Endothelial cell (in vitro differentiated cells): ENCODE results near the gene TMEM256. TPM values are rescaled to one million over a fixed set of nuclear protein-coding genes. Genes with fewer than 3 reads are reported as not detected.

Source experiments
- DNase-seq: peaks from one replicate; pipeline ENCODE4 v3.0.0; 2021; ENCODE audit warnings: low spot score
- H3K27ac Mint-ChIP-seq: one replicate; pipeline ENCODE4 v1.8.0; 2021; ENCODE audit warnings: mixed read lengths, inconsistent platforms; ENCODE audit not compliant: unreplicated experiment
- H3K27me3 Mint-ChIP-seq: one replicate; pipeline ENCODE4 v1.8.0; 2021; ENCODE audit warnings: mild to moderate bottlenecking, moderate library complexity, mixed read lengths, inconsistent platforms; ENCODE audit not compliant: unreplicated experiment
- H3K36me3 Mint-ChIP-seq: one replicate; pipeline ENCODE4 v1.8.0; 2021; ENCODE audit warnings: mild to moderate bottlenecking, low read depth, mixed read lengths, inconsistent platforms; ENCODE audit not compliant: unreplicated experiment
- H3K4me1 Mint-ChIP-seq: one replicate; pipeline ENCODE4 v1.8.0; 2021; ENCODE audit warnings: mild to moderate bottlenecking, mixed read lengths, inconsistent platforms; ENCODE audit not compliant: unreplicated experiment
- H3K4me3 Mint-ChIP-seq: one replicate; pipeline ENCODE4 v1.8.0; 2021; ENCODE audit warnings: mild to moderate bottlenecking, mixed read lengths, inconsistent platforms; ENCODE audit not compliant: unreplicated experiment
- H3K9me3 Mint-ChIP-seq: one replicate; pipeline ENCODE4 v1.8.0; 2021; ENCODE audit warnings: mixed read lengths, inconsistent platforms; ENCODE audit not compliant: unreplicated experiment
- total RNA-seq: library from RNA; stranded (reverse); fragmentation: NEBNext Ultra II Directional; extraction: Animal tissue kit (Norgen Biotek cat#: 25700); gene quantifications from one replicate; pipeline ENCODE4 v1.2.1, GENCODE V29; 2021; ENCODE audit not compliant: unreplicated experiment
- TF ChIP-seq, protein P1 (sequence below): fragments of 200-600 bp; sonication (generic); IDR thresholded peaks from one replicate; pipeline ENCODE4 v1.5.0; 2021; ENCODE audit warnings: antibody characterized with exemption; ENCODE audit not compliant: unreplicated experiment

The TMEM256 gene
- total RNA-seq, 1 donor from 2014 or later = 94.7 TPM

DNA sequence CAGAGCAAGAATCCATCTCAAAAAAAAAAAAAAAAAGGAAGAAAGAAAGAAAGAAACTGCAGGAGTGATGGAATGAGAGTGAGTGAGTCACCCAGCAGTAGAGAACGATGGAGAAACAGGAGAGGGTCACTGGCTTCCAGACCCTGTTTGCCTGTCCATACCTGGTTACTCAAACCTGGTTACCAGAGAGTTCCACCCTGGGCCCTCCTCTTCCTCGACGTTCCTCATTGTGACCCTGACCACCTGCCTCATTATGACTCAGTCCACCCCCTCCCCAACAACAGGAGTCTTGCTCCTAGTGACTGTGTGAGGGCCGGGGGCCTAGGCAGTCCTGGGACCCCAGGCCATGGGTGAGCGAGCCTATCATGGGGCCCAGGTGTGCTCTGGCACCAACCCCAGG, 24.7 kb upstream of the TMEM256 start, which contains the start of gene SPEM3:
TSS of gene SPEM3 (plus strand) at position 301 of the 400 bp plus-strand sequence. CDS start at position 347, 46 bp downstream.
- Mint-ChIP-seq H3K27ac (no peak within 1 kb of the TSS), H3K36me3 (no peaks in the 10 kb centered on the region), H3K4me1 (no peaks in the 10 kb centered on the region), H3K4me3 (no peak within 1 kb of the TSS), H3K9me3 (no peaks in the 10 kb centered on the region), H3K27me3 (peaks cover 10% of the 10 kb centered on the region)
- TF ChIP-seq, protein P1, sequence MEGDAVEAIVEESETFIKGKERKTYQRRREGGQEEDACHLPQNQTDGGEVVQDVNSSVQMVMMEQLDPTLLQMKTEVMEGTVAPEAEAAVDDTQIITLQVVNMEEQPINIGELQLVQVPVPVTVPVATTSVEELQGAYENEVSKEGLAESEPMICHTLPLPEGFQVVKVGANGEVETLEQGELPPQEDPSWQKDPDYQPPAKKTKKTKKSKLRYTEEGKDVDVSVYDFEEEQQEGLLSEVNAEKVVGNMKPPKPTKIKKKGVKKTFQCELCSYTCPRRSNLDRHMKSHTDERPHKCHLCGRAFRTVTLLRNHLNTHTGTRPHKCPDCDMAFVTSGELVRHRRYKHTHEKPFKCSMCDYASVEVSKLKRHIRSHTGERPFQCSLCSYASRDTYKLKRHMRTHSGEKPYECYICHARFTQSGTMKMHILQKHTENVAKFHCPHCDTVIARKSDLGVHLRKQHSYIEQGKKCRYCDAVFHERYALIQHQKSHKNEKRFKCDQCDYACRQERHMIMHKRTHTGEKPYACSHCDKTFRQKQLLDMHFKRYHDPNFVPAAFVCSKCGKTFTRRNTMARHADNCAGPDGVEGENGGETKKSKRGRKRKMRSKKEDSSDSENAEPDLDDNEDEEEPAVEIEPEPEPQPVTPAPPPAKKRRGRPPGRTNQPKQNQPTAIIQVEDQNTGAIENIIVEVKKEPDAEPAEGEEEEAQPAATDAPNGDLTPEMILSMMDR = no peak
- DNase-seq = no peak

DNA sequence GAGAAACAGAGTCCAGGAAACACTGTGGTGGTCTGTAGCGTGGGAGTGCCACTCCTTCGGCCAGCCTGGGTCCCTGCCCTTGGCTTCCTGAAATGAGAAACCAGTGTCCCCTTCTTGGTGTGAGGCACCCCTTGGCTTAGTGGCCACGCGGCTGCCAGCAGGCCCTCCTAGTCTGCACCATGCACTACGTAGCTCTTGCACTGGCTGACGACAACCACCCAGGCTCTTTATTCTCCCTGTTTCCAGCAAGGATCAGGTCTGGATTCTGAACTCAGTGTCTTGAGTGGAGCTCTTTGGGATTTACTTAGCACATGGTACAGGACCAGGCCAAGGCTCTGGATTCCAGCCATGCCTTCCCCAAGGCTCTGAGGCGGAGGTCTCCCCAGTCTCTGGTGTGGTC, 23.7 kb upstream of the TMEM256 start:
- Mint-ChIP-seq H3K36me3 (no peaks in the 10 kb centered on the region), H3K27me3 (peaks cover 10% of the 10 kb centered on the region), H3K9me3 (no peaks in the 10 kb centered on the region), H3K4me1 (no peaks in the 10 kb centered on the region), H3K4me3 (no peak overlapping the region), H3K27ac (no peak overlapping the region)
- TF ChIP-seq, protein P1 = no peak
- no peak for DNase-seq

DNA sequence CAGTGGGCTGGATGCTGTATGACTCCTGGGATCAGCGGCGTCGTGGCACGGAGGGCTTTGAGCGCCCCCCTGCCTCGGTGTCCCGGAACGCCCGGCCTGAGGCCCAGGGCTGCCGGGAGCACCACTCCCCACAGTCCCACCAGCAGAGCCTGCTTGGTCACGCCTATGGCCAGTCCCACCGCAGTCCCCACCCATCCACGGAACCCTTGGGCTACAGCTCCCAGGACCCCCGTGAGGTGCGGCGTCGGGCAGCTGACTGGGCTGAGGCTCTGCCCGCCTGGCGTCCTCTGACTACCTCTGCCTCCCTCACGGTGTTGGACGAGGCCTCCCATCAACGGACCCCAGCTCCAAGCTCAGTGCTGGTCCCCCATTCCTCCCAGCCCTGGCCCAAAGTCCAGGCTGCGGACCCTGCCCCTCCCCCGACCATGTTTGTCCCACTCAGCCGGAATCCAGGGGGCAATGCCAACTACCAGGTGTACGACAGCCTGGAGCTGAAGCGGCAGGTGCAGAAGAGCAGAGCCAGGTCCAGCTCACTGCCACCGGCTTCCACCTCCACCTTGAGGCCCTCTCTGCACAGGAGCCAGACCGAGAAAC, 23.1 kb upstream of the TMEM256 start:
- TF ChIP-seq, protein P1 = no peak
- Mint-ChIP-seq H3K27me3 (peaks cover 10% of the 10 kb centered on the region), H3K4me1 (no peaks in the 10 kb centered on the region), H3K36me3 (no peaks in the 10 kb centered on the region), H3K9me3 (no peaks in the 10 kb centered on the region), H3K4me3 (no peak overlapping the region), H3K27ac (no peak overlapping the region)
- no peak for DNase-seq

DNA sequence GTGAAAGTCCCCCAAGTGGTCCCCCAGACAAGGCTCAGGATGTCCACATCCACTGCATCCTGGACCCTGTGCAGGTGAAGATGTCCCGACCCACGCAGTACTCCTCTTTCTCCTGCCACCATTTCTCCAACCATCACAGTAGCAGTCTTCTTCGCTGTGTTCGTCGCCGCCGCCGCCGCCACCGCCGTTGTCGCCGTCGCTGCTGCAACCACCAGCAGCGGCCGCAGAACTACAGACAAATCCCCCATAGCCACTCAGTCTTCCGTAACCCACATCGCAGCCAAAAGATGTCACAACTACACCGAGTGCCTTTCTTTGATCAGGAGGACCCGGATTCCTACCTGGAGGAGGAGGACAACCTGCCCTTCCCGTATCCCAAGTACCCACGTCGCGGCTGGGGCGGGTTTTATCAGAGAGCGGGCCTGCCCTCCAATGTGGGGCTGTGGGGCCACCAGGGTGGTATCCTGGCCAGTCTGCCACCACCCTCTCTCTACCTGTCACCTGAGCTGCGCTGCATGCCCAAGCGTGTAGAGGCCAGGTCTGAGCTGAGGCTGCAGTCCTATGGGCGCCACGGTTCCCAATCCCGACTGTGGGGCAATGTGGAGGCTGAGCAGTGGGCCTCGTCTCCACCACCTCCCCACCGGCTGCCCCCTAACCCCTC, 22.4 kb upstream of the TMEM256 start:
- Mint-ChIP-seq H3K4me3 (no peak overlapping the region), H3K27ac (no peak overlapping the region)

More for the DNA sequence above, 22.4 kb upstream of the TMEM256 start:
- no peaks in the 10 kb centered on the region for H3K4me1 Mint-ChIP-seq
- peaks cover 10% of the 10 kb centered on the region for H3K27me3 Mint-ChIP-seq
- no peaks in the 10 kb centered on the region for H3K9me3 Mint-ChIP-seq
- H3K36me3 Mint-ChIP-seq = no peaks in the 10 kb centered on the region
- no peak for DNase-seq
- TF ChIP-seq, protein P1 = no peak
